ENCODE measurements around the gene IRF5.

Gene IRF5

GRCh38 chr7:128921866-128922440 lies 15.8 kb upstream of the IRF5 start:
- DNase-seq = no peak

DNA sequence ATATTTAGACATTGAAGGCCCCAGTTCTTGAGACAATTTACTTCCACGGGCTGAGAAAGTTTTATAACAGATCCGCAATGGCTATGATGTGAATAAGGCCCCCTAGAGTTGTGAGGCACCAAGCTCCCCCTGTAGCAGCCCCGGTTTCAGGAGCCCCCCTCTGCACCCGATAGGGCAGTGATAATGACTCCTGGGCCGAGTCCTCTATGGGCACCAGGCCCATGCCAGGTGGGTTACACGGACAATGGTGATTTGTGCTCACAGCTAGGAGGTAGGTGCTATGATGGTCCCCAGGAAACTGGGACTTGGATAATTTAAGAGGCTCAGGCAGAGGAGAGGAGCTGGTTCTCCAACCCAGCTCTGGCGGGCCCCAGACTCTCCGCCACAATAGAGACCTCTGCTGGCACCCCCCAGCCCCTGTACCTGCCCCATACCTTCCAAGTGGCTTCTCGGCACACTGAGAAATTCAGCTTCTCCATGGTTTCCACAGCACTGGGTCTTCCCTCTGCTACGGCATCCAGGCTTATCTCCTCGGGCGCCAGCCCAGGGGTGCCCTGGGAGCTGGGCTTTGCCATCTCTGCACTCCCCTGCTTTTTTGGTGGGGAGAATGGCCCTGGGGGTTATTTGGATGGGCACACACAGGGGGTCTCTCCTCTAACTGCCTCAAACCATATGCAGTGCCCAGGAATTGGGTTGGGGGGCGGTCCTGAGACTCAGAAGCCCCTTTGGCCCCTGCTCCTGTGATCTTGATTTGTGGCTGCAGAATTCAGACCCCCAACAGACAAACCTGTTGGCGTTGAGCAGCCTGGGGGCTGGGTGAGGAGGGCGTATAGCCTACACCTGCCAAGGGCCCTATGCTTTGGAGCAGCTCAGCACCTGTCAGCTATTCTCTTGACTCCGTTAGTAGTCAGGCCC lies 15.0 kb upstream of the IRF5 start:
- DNase-seq = no peak

- no peak for DNase-seq
Observed at GRCh38 chr7:128923411-128923800, 14.3 kb upstream of the IRF5 start.

GRCh38 chr7:128924707-128925588 lies 12.8 kb upstream of the IRF5 start:
- no peak for DNase-seq

GRCh38 chr7:128928159-128928813 lies 9.4 kb upstream of the IRF5 start:
- no peak for DNase-seq

DNA sequence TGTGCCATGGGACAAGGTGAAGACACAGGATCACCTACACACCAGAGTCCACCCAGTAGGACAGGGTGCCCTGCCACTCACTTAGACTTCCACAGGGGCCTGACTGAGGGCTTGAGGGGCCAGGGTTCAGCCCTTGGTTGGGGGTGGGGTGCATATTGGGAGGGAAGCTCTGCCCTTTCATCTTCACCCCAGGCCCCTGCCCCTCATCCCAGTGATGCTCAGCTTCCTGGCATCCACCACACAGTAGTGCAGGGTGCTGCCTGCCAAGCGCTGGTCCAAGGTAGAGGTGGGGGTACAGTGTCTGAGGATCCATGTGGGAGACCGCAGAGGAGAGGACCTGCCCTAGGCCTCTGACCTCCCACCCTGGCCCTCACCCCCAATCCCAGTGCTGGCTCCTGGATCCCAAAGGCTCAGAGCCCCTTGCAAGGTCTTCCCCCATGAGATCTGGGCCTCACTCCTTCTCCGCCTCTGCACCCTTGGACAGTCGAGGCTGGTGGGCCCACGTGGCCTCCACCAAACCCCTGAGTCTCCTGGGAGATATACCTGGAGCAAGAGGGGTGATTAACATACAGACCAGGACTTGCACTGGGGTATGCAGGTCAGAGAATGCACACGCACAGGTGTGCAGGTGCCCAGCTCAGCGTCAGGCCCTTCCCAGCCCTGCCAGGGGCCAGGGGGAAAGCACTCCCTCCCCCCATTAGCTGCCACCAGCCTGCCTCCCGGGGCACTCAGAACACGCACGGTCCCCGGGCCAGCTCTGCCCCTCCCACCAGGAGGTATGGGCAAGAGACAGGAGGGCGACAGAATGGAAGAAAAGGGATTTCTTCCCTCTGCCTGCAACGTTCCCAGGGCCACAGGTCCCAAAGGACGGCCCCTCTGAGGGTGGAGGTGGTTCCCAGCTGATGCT lies 8.6 kb upstream of the IRF5 start:
- DNase-seq = no peak

DNA sequence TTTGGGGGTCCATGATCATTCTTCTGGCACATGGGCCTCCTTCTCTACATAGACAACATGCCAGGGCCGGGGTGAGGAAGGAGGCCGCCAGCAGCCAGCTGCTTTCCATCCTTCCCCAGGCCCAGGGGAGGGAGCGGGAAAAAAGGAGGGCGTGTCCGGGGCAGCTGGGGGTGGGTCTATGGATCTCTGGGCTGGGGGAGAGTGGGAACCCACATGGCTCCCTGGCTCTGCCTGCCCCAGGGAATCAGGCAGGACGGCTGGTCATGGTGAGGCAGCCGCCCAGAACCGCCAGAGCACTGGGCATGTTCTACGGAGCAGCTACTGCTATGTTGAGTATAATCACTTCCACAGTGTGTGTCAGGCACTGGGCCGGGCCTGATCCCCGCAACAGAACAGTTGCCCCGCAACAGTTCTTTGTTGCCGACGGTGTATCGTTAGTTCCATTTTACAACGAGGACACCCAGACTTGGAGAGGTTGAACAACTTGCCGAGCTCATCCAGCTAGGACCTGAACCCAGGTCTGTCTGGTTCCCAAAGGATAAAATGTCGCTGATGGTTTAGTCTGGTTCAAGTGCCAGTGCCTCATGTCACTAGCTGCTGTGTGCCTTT lies 6.4 kb upstream of the IRF5 start:
- no peak for DNase-seq

DNA sequence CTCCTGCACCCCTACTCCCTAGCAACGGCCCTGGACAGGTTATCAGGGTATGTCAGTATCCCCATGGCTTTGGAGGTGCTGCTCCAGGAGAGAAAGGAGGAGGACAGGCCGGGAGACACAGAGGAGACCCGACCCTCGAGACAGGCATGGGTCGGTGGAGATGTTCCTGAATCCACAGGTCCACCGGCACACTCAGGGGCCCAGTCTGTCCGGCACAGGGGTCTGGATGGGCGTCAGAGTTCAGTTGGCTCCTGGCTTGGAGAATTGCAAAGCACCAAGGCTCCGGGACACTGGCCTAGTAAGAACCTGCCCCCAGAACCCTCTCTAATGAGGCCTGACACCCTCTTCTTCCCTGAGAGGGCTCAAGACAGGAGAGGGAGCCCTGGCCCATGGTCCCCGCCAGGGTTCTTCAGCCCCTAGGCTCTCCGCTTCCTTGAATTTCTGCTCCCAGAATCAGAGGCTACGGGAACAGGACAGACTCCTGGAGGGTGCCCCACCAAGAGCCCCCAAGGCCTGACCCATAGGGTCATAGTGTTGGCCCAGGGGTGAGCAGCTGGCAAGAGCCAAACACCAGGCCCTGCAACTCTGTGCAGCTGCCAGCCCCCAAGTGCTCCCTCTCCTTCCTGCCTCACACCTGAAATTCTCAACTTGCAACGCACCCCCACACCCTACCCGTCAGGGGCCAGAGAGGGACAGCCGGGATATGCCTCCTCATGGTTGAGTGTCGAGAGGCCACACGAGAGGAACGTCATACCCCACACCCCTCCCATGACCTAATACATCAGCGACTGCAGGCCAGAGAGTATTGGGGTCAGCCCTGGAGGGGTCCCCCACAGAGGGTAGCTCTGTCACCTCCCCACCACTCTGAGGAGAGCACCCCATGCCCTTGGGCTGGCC lies 5.5 kb upstream of the IRF5 start:
- DNase-seq = no peak

- DNase-seq = no peak
Observed at GRCh38 chr7:128932862-128933179, 4.9 kb upstream of the IRF5 start.

DNA sequence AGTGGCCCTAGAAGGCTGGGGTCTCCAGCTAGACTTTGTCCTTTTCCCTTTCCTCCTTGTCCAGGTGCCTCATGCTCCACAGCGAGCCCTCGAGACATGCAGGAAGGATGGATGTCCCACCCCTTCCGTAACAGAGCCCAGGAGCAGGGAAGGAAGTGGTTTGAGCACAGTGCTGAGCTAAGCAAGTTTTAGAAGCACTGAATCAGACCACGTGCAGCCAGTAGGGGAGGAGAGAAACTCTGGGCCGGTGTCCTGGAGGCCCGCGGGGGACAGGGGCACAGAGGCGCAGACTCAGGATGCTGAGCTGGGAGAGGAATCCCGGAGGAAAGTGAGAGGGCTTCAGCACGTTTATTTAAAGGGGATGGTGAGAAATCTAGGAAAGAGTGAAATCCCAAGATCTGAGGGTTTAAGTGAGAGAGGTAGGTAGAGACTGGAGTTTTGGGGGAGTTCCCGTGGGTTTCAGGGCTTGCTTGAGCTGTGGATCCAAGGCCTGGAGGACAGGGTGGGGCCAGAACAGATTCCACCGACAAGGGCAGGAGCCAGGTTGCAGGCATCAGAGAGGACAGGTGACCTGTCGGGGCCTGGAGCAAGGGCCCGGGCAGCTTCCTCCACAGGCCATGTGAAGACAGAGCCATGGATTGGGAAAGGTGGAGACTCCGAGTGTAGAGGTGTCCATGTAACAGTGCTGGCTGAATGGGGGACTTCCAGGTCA lies 4.4 kb upstream of the IRF5 start:
- no peak for DNase-seq

GRCh38 chr7:128934361-128935341 lies 3.1 kb upstream of the IRF5 start:
- DNase-seq = no peak

- no peak for DNase-seq
Observed at GRCh38 chr7:128935342-128935730, 2.4 kb upstream of the IRF5 start.

GRCh38 chr7:128936798-128937197 lies 929 bp upstream of the IRF5 start:
- no peak for DNase-seq

DNA sequence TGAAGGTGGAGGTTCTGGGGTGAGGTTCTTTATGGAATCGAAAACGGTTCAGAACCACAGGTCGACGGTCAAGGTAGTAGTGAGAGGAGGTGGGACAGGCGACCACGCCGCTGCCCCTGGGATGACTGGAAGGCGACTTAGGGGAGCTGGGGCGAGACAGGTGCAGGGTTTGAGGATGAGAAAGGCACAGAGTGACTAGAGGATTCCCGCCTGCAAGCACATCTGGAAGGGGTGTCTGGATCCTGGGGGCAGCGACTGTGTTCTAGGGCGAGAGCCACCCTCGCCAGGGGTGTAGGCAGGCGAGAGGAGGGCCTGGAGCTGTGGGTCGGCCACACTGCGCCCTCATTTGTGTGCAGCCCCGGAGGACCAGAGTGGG lies 468 bp upstream of the IRF5 start:
- no peak for DNase-seq

GRCh38 chr7:128938544-128939074 lies 882 bp downstream of the IRF5 start:
- no peak for DNase-seq

- no peak for DNase-seq
Observed at GRCh38 chr7:128939075-128939860, 1.5 kb downstream of the IRF5 start.

GRCh38 chr7:128939861-128940410 lies 2.2 kb downstream of the IRF5 start:
- DNase-seq = no peak

Data from NCI-H774 (cell line).